PC-3 (cell line): ENCODE measurements around the gene COL2A1. TPM values are rescaled to one million over a fixed set of nuclear protein-coding genes. Genes with fewer than 3 reads are reported as not detected.

ENCODE experiments used
- ATAC-seq: fragments of 200-7000 bp; cut with Tn5 transposase; 2 replicates; pipeline ENCODE4 v1.9.1; 2020; ENCODE audit warnings: mild to moderate bottlenecking, moderate library complexity
- BruUV-seq: library from RNA; stranded (reverse); fragments of 400-500 nt; replicated peaks from 2 replicates; lab custom pipeline; 2021; lab: Mats Ljungman, UMichigan
- CTCF ChIA-PET: fragments of 300-600 bp; sonication (Branson Sonifier 250); formaldehyde crosslinking; loops from one replicate; lab custom pipeline; 2022; ENCODE audit warnings: antibody characterized with exemption; lab: Charles Lee
- POLR2A ChIA-PET: fragments of 300-600 bp; sonication (Branson Sonifier 250); formaldehyde crosslinking; loops from one replicate; lab custom pipeline; 2022; ENCODE audit warnings: antibody characterized with exemption; ENCODE audit not compliant: unreplicated experiment; lab: Charles Lee
- DNase-seq: peaks from one replicate; pipeline ENCODE4 v3.0.0-alpha.2; 2015
- H2AFZ ChIP-seq: fragments of 300-600 bp; sonication (generic); 2 replicates; pipeline ENCODE4 v1.6.0; 2016; ENCODE audit warnings: antibody characterized with exemption, low read length
- H3F3A ChIP-seq: fragments of 300-600 bp; sonication (generic); one replicate; pipeline ENCODE4 v1.6.0; 2017; ENCODE audit warnings: antibody characterized with exemption, low read length, control low read depth, mild to moderate bottlenecking; ENCODE audit not compliant: unreplicated experiment
- H3K27ac ChIP-seq: fragments of 300-600 bp; sonication (generic); 2 replicates; pipeline ENCODE4 v1.5.1; 2016; ENCODE audit warnings: mild to moderate bottlenecking, low read length
- H3K27me3 ChIP-seq: fragments of 300-600 bp; sonication (generic); 2 replicates; pipeline ENCODE4 v1.6.1; 2016; ENCODE audit warnings: low read length, mixed read lengths
- H3K36me3 ChIP-seq: fragments of 300-600 bp; sonication (generic); 2 replicates; pipeline ENCODE4 v1.6.1; 2016; ENCODE audit warnings: low read depth, mixed run types, low read length, mixed read lengths
- H3K4me1 ChIP-seq: fragments of 300-600 bp; sonication (generic); 2 replicates; pipeline ENCODE4 v1.5.1; 2016; ENCODE audit warnings: low read length; ENCODE audit not compliant: insufficient read depth
- H3K4me2 ChIP-seq: fragments of 300-600 bp; sonication (generic); 2 replicates; pipeline ENCODE4 v1.6.0; 2016; ENCODE audit warnings: low read length
- H3K4me3 ChIP-seq: fragments of 300-600 bp; sonication (generic); 2 replicates; pipeline ENCODE4 v1.5.1; 2016; ENCODE audit warnings: mild to moderate bottlenecking, low read length, mixed read lengths
- H3K79me2 ChIP-seq: fragments of 300-600 bp; sonication (generic); 2 replicates; pipeline ENCODE4 v1.6.1; 2017; ENCODE audit warnings: low read length, mixed read lengths
- H3K9ac ChIP-seq: fragments of 300-600 bp; sonication (generic); 2 replicates; pipeline ENCODE4 v1.6.0; 2016; ENCODE audit warnings: mild to moderate bottlenecking, low read length
- H3K9me2 ChIP-seq: fragments of 300-600 bp; sonication (generic); replicated peaks from 2 replicates; pipeline ENCODE4 v1.6.1; 2016; ENCODE audit warnings: mixed run types, low read length, mixed read lengths
- H3K9me3 ChIP-seq: fragments of 300-600 bp; sonication (generic); 2 replicates; pipeline ENCODE4 v1.6.1; 2016; ENCODE audit warnings: low read length, mixed read lengths
- H4K20me1 ChIP-seq: fragments of 300-600 bp; sonication (generic); 2 replicates; pipeline ENCODE4 v1.6.1; 2016; ENCODE audit warnings: low read length, mixed read lengths
- EZH2 ChIP-seq: fragments of 300-600 bp; sonication (generic); IDR thresholded peaks from one replicate; pipeline ENCODE4 v1.6.1; 2017; ENCODE audit warnings: antibody characterized with exemption, mild to moderate bottlenecking, low read length; ENCODE audit not compliant: unreplicated experiment
- EZH2phosphoT487 ChIP-seq: fragments of 300-600 bp; sonication (generic); IDR thresholded peaks from 2 replicates; pipeline ENCODE4 v1.6.1; 2018; ENCODE audit warnings: mild to moderate bottlenecking, antibody characterized with exemption, low read length, borderline replicate concordance
- intact Hi-C: fragments of 100-400 bp; cut with micrococcal nuclease; formaldehyde crosslinking; loops from 2 replicates; pipeline ENCODE4 v1.9.0; 2023
- total RNA-seq: library from RNA; depleted of rRNA; stranded (reverse); fragments of >200 nt; gene quantifications from 2 replicates; pipeline ENCODE4 v1.2.3, GENCODE V29; 2014
- TF ChIP-seq, protein P1 (sequence below): fragments of 300-600 bp; sonication (generic); conservative IDR thresholded peaks from 2 replicates; pipeline ENCODE4 v1.5.1; 2017; ENCODE audit warnings: antibody characterized with exemption, low read depth, mild to moderate bottlenecking, low read length

Gene COL2A1
- total RNA-seq, 1 experiment from 2014 or later: 6.7 TPM

DNA sequence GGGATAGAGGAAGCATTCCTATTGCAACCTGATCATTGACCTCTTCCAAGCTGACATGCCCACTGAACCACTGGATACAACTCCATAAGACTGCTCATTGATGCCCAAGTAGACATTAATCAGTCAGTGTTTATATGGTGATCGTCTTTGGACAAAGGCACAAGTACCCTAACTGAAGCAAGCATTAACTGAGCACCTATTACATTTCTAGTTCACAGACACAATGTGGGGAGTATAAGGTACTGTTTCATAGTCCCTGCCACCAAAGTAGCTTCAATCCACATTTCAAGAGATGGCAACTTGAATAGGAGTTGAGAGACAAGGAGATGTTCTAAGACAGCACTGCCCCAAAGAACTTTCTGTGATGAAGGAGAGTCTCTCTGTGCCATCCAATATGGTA is 10.9 kb upstream of the COL2A1 start:
- BruUV-seq: no TSS peak
- DNase-seq (no peak), ATAC-seq (no peak)
- Histone ChIP-seq H3K4me3 (no peak overlapping the region), H3K9ac (no peak overlapping the region), H3K36me3 (no peaks in the 10 kb centered on the region), H4K20me1 (no peaks in the 10 kb centered on the region), H3K27ac (no peak overlapping the region), H2AFZ (no peak overlapping the region), H3K9me3 (no peaks in the 10 kb centered on the region), H3K79me2 (no peaks in the 10 kb centered on the region), H3K27me3 (no peaks in the 10 kb centered on the region), H3F3A (no peaks in the 10 kb centered on the region), H3K4me1 (no peaks in the 10 kb centered on the region), H3K9me2 (no peaks in the 10 kb centered on the region), H3K4me2 (no peak overlapping the region)
- ChIA-PET POLR2A (no interaction called here), CTCF (no interaction called here)
- intact Hi-C loops: no loop called here
- no peak for TF ChIP-seq EZH2
- TF ChIP-seq, protein P1, sequence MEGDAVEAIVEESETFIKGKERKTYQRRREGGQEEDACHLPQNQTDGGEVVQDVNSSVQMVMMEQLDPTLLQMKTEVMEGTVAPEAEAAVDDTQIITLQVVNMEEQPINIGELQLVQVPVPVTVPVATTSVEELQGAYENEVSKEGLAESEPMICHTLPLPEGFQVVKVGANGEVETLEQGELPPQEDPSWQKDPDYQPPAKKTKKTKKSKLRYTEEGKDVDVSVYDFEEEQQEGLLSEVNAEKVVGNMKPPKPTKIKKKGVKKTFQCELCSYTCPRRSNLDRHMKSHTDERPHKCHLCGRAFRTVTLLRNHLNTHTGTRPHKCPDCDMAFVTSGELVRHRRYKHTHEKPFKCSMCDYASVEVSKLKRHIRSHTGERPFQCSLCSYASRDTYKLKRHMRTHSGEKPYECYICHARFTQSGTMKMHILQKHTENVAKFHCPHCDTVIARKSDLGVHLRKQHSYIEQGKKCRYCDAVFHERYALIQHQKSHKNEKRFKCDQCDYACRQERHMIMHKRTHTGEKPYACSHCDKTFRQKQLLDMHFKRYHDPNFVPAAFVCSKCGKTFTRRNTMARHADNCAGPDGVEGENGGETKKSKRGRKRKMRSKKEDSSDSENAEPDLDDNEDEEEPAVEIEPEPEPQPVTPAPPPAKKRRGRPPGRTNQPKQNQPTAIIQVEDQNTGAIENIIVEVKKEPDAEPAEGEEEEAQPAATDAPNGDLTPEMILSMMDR: no peak
- no peak for TF ChIP-seq EZH2phosphoT487

DNA sequence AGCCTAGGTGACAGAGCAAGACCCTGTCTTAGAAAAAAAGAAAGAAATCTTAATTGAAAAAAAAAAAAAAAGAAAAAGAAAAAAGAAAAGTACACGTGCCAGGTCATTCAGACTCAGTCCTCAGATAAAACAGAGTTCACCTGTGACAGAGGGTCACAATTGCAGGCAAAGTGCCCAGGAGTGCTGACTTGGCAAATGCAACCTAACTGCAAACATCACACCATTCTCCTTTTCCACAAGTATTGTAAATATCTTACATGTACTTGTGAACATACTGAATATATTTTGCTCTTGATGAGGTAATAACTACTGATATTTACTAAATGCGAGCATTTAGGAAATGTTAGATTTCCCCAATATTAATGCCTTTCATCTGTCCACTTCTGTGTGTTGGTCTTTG is 9.0 kb upstream of the COL2A1 start:
- Histone ChIP-seq H3K4me3 (no peak overlapping the region), H3K27ac (no peak overlapping the region), H3K9me2 (no peaks in the 10 kb centered on the region), H3K4me1 (no peaks in the 10 kb centered on the region), H3F3A (no peaks in the 10 kb centered on the region), H4K20me1 (no peaks in the 10 kb centered on the region), H3K9ac (no peak overlapping the region), H3K4me2 (no peak overlapping the region), H3K79me2 (no peaks in the 10 kb centered on the region), H3K9me3 (no peaks in the 10 kb centered on the region), H3K36me3 (no peaks in the 10 kb centered on the region), H3K27me3 (no peaks in the 10 kb centered on the region), H2AFZ (no peak overlapping the region)
- ATAC-seq (no peak), DNase-seq (no peak)
- CTCF ChIA-PET: no interaction called here
- TF ChIP-seq EZH2phosphoT487 (no peak), EZH2 (no peak)
- TF ChIP-seq, protein P1: no peak
- POLR2A ChIA-PET: no interaction called here
- intact Hi-C loops: no loop called here
- BruUV-seq: no TSS peak

DNA sequence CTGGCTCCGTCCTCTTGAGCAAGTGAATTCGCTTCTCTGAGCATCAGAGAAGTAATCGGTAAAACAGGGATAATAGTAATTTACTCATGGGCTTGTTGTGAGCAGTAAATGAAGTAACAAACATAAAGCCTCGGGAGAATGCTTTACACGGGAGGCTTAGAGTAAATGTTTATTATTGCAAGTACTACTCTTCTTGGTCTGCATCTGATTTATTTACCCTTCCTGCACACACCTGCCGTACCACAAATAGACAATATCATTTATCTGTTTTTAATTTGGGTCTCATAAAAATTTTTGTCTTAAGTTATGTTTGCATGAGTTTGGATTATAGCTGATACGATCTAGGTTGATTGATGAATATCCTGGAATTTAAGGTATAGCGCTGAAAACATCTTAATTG is 7.8 kb upstream of the COL2A1 start:
- Histone ChIP-seq H3K4me1 (no peaks in the 10 kb centered on the region), H3K9ac (no peak overlapping the region), H4K20me1 (no peaks in the 10 kb centered on the region), H3K9me2 (no peaks in the 10 kb centered on the region), H3K4me3 (no peak overlapping the region), H3K4me2 (no peak overlapping the region), H3K27ac (no peak overlapping the region), H2AFZ (no peak overlapping the region), H3K79me2 (no peaks in the 10 kb centered on the region), H3K36me3 (no peaks in the 10 kb centered on the region), H3F3A (no peaks in the 10 kb centered on the region), H3K27me3 (no peaks in the 10 kb centered on the region), H3K9me3 (no peaks in the 10 kb centered on the region)
- BruUV-seq: no TSS peak
- ATAC-seq: no peak
- POLR2A ChIA-PET: no interaction called here
- TF ChIP-seq EZH2: no peak
- TF ChIP-seq EZH2phosphoT487: no peak
- TF ChIP-seq, protein P1: no peak
- CTCF ChIA-PET: no interaction called here
- intact Hi-C loops: no loop called here
- DNase-seq: no peak
